Endothelial cell of umbilical vein (primary cell): ENCODE data around the gene FAM120A. TPM values are rescaled to one million over a fixed set of nuclear protein-coding genes. Genes with fewer than 3 reads are reported as not detected.

Experiments used
- BruUV-seq: library from RNA; stranded (reverse); fragments of 400-500 nt; replicated peaks from 2 replicates; lab custom pipeline; 2021; lab: Mats Ljungman, UMichigan
- CTCF ChIA-PET: fragments of 300-600, 350-600 bp; sonication (Branson Sonifier 250); formaldehyde crosslinking; loops from one replicate; lab custom pipeline; 2021; ENCODE audit warnings: antibody characterized with exemption, inconsistent platforms; lab: Charles Lee
- POLR2A ChIA-PET: fragments of 300-600, 350-600 bp; sonication (Branson Sonifier 250); formaldehyde crosslinking; loops from one replicate; lab custom pipeline; 2021; ENCODE audit warnings: antibody characterized with exemption, inconsistent platforms; lab: Charles Lee
- DNase-seq: peaks from one replicate; pipeline ENCODE4 v3.0.0-alpha.2; 2011; ENCODE audit warnings: low read depth, low spot score
- FAIRE-seq: peaks from 2 replicates; lab custom pipeline; 2011; peaks lifted over from hg19 to GRCh38; lab: Jason Lieb, UNC
- H2AFZ ChIP-seq: 2 replicates; pipeline ENCODE4 v1.6.0; 2012; ENCODE audit warnings: low read depth, low read length, control low read depth, inconsistent platforms
- H3K27ac ChIP-seq: 2 replicates; pipeline ENCODE4 v1.5.1; 2011; ENCODE audit warnings: low read depth, mild to moderate bottlenecking, control low read depth, low read length, moderate library complexity; ENCODE audit not compliant: insufficient read depth
- H3K27me3 ChIP-seq, 2 experiments: 2 replicates each; pipeline versions ENCODE4 v1.6.0 to v1.6.1; 2011; ENCODE audit warnings: low read length in 2 of 2, mixed read lengths in 1 of 2; ENCODE audit not compliant: control insufficient read depth in 2 of 2, insufficient read depth in 2 of 2
- H3K36me3 ChIP-seq, 2 experiments: 2 replicates in 1 of 2; 3 replicates in 1 of 2; pipeline ENCODE4 v1.5.1; 2011; ENCODE audit warnings: low read length in 2 of 2, mild to moderate bottlenecking in 1 of 2, moderate library complexity in 1 of 2; ENCODE audit not compliant: control insufficient read depth in 2 of 2, insufficient read depth in 2 of 2; ENCODE audit errors: extremely low read depth in 1 of 2
- H3K4me1 ChIP-seq: 3 replicates; pipeline ENCODE4 v1.5.1; 2011; ENCODE audit warnings: mild to moderate bottlenecking, low read length; ENCODE audit not compliant: control insufficient read depth, insufficient read depth; ENCODE audit errors: extremely low read depth
- H3K4me2 ChIP-seq: 2 replicates; pipeline ENCODE4 v1.6.1; 2011; ENCODE audit warnings: low read length, control low read depth, mixed read lengths; ENCODE audit not compliant: insufficient read depth
- H3K4me3 ChIP-seq, 3 experiments: fragments of 200-600 bp in 1 of 3; sonication (generic), shearing (Covaris generic) in 1 of 3; replicated peaks in 1 of 3; 2 replicates each; pipeline ENCODE4 v1.5.1; 2011 to 2016; ENCODE audit warnings: control low read depth in 3 of 3, low read length in 3 of 3, mild to moderate bottlenecking in 2 of 3, inconsistent platforms in 1 of 3, low read depth in 1 of 3, moderate library complexity in 1 of 3; ENCODE audit not compliant: insufficient read depth in 1 of 3
- H3K79me2 ChIP-seq: 2 replicates; pipeline ENCODE4 v1.6.0; 2012; ENCODE audit warnings: low read length, inconsistent platforms; ENCODE audit not compliant: control insufficient read depth, insufficient read depth
- H3K9ac ChIP-seq: replicated peaks from 2 replicates; pipeline ENCODE3; 2011; ENCODE audit warnings: low read length, control low read depth; ENCODE audit not compliant: insufficient read depth; ENCODE audit errors: extremely low read depth
- H3K9me1 ChIP-seq: replicated peaks from 3 replicates; pipeline ENCODE4 v1.6.0; 2011; ENCODE audit warnings: mild to moderate bottlenecking, low read length; ENCODE audit not compliant: control insufficient read depth, insufficient read depth; ENCODE audit errors: extremely low read depth
- H3K9me3 ChIP-seq: replicated peaks from 2 replicates; pipeline ENCODE4 v1.5.1; 2012; ENCODE audit warnings: low read length, inconsistent platforms; ENCODE audit not compliant: control insufficient read depth, insufficient read depth
- H4K20me1 ChIP-seq: replicated peaks from 2 replicates; pipeline ENCODE3; 2011; ENCODE audit warnings: mild to moderate bottlenecking, low read length; ENCODE audit not compliant: control insufficient read depth, insufficient read depth; ENCODE audit errors: extremely low read depth
- EZH2 ChIP-seq: IDR thresholded peaks from 2 replicates; pipeline ENCODE4 v1.6.1; 2012; ENCODE audit warnings: borderline replicate concordance, low read depth, mild to moderate bottlenecking, moderate library complexity, low read length, inconsistent platforms; ENCODE audit not compliant: severe bottlenecking
- FOS ChIP-seq: IDR thresholded peaks from 2 replicates; pipeline ENCODE4 v1.6.1; 2011; ENCODE audit warnings: mild to moderate bottlenecking, low read length, moderate library complexity, borderline replicate concordance; ENCODE audit not compliant: insufficient read depth
- GATA2 ChIP-seq: IDR thresholded peaks from 2 replicates; pipeline ENCODE4 v1.7.0; 2011; ENCODE audit warnings: low read depth, mild to moderate bottlenecking, moderate library complexity, mixed read lengths, low read length; ENCODE audit not compliant: insufficient read length, insufficient read depth
- JUN ChIP-seq: IDR thresholded peaks from 2 replicates; pipeline ENCODE4 v1.6.1; 2011; ENCODE audit warnings: borderline replicate concordance, low read depth; ENCODE audit not compliant: insufficient read length, insufficient read depth
- MYC ChIP-seq: IDR thresholded peaks from one replicate; pipeline ENCODE4 v1.6.1; 2011; ENCODE audit warnings: mild to moderate bottlenecking, low read depth, low read length
- POLR2A ChIP-seq: IDR thresholded peaks from 2 replicates; pipeline ENCODE4 v1.6.1; 2012; ENCODE audit warnings: low read depth, mild to moderate bottlenecking, control low read depth, low read length
- POLR2AphosphoS5 ChIP-seq: IDR thresholded peaks from 2 replicates; pipeline ENCODE4 v1.6.1; 2012; ENCODE audit warnings: low read depth, mild to moderate bottlenecking, control low read depth, low read length, moderate library complexity; ENCODE audit not compliant: insufficient read depth
- dilution Hi-C: fragments of 300-500 bp; cut with MboI; formaldehyde crosslinking; loops from one replicate; pipeline ENCODE4 v1.15.0; 2019; ENCODE audit warnings: low sequenced_read_pairs; ENCODE audit not compliant: extremely low pct_ligation_motif_present
- intact Hi-C: fragments of 100-400 bp; cut with micrococcal nuclease; formaldehyde crosslinking; loops from one replicate; pipeline ENCODE4 v1.10.0; 2022
- polyA plus RNA-seq, 4 experiments: library from polyadenylated mRNA; depleted of rRNA in 3 of 4; stranded (reverse) in 3 of 4; unstranded in 1 of 4; fragments of >200 nt; gene quantifications; 2 replicates each; pipeline versions ENCODE4 v1.2.1 to v1.2.3, GENCODE V29; 2011 to 2012; ENCODE audit warnings: missing spikeins in 1 of 4
- total RNA-seq: library from RNA; stranded (reverse); gene quantifications from 2 replicates; pipeline ENCODE4 v1.2.3, GENCODE V29; 2021
- TF ChIP-seq, protein P1 (sequence below): IDR thresholded peaks from 2 replicates; pipeline ENCODE4 v1.6.1; 2011; ENCODE audit not compliant: insufficient read depth, insufficient read length
- TF ChIP-seq, protein P2 (sequence below), 2 donors: IDR thresholded peaks; 1 replicate in 1 of 2; 2 replicates in 1 of 2; pipeline ENCODE4 v1.5.1; 2011; ENCODE audit warnings: low read length in 2 of 2, mild to moderate bottlenecking in 2 of 2, moderate library complexity in 2 of 2, control low read depth in 1 of 2, inconsistent platforms in 1 of 2, low read depth in 1 of 2; ENCODE audit not compliant: insufficient read depth in 1 of 2; ENCODE audit errors: extremely low read depth in 1 of 2

The FAM120A gene
- total and polyA plus RNA-seq, 2 donors (not counting 3 experiments of a cell fraction or from before 2014, with no cell fraction given) = 66.8 to 126 TPM

DNA sequence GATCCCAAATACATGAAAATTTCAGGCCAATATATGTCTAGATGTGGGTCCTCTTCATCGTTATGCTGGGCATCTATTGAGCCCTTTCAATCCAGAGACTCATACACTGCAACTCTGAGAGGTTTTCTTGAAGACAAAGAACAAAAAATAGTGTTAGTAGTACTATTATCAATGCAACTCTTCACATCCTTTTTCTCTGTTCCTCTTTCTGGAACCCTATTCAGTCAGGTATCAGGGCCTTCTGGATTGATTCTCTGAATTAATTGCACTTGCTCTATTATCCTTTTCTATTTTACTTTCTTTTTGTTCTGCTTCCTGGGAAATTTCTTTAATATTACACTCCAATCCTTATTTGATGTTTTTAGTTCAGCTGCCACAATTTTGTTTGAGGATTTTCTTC is 18.5 kb upstream of the FAM120A start:
- BruUV-seq = no TSS peak
- dilution Hi-C loops = no loop called here
- no peaks in the 10 kb centered on the region for H3K4me1 ChIP-seq
- FAIRE-seq (no peak), DNase-seq (no peak)
- ChIA-PET POLR2A (no interaction called here), CTCF (no interaction called here)
- no peak overlapping the region for H3K9ac ChIP-seq
- H2AFZ ChIP-seq = no peak overlapping the region
- H4K20me1 ChIP-seq = no peaks in the 10 kb centered on the region
- intact Hi-C loops = no loop called here
- no peaks in the 10 kb centered on the region for H3K79me2 ChIP-seq
- H3K36me3 ChIP-seq = no peaks in the 10 kb centered on the region
- no peaks in the 10 kb centered on the region for H3K9me3 ChIP-seq
- H3K4me2 ChIP-seq = no peak overlapping the region
- H3K27me3 ChIP-seq = peaks cover 0 to 2% of the 10 kb centered on the region in 2 experiments
- H3K9me1 ChIP-seq = no peaks in the 10 kb centered on the region
- no peak for TF ChIP-seq FOS
- TF ChIP-seq POLR2A = no peak
- no peak for TF ChIP-seq JUN
- TF ChIP-seq POLR2AphosphoS5 = no peak
- no peak overlapping the region for H3K4me3 ChIP-seq
- H3K27ac ChIP-seq = no peak overlapping the region

DNA sequence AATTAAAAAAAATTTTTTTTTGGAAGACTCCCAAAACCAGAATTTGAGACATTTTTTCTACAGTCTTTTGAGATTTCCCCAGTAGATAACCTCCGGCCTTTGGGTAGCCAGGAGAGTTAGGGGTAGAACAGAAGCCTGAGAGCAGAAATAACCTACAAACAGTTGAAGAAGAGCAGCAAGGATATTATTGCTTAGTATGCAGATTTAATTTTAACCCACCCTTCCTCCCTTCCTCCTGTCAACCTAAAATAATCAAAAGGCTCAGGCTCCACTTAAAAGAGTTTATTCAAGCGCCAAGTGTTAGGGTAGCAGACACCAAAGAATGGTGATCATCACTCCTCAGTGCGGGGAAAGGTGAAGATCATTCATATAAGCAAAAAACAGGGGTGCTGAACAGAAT is 17.4 kb upstream of the FAM120A start:
- FAIRE-seq (no peak), DNase-seq (no peak)
- H3K4me1 ChIP-seq = no peaks in the 10 kb centered on the region
- no peaks in the 10 kb centered on the region for H3K9me1 ChIP-seq
- H3K27ac ChIP-seq = no peak overlapping the region
- H4K20me1 ChIP-seq = no peaks in the 10 kb centered on the region
- BruUV-seq = no TSS peak
- TF ChIP-seq, protein P1, sequence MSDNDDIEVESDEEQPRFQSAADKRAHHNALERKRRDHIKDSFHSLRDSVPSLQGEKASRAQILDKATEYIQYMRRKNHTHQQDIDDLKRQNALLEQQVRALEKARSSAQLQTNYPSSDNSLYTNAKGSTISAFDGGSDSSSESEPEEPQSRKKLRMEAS = no peak
- TF ChIP-seq MYC = no peak
- TF ChIP-seq, protein P2, sequence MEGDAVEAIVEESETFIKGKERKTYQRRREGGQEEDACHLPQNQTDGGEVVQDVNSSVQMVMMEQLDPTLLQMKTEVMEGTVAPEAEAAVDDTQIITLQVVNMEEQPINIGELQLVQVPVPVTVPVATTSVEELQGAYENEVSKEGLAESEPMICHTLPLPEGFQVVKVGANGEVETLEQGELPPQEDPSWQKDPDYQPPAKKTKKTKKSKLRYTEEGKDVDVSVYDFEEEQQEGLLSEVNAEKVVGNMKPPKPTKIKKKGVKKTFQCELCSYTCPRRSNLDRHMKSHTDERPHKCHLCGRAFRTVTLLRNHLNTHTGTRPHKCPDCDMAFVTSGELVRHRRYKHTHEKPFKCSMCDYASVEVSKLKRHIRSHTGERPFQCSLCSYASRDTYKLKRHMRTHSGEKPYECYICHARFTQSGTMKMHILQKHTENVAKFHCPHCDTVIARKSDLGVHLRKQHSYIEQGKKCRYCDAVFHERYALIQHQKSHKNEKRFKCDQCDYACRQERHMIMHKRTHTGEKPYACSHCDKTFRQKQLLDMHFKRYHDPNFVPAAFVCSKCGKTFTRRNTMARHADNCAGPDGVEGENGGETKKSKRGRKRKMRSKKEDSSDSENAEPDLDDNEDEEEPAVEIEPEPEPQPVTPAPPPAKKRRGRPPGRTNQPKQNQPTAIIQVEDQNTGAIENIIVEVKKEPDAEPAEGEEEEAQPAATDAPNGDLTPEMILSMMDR (IDR thresholded peaks at IDR 0.05; ENCODE audit: extremely low read depth in 1 of 2, insufficient read depth in 1 of 2, low read depth in 1 of 2, low read length in 2 of 2) = no peak
- no peak for TF ChIP-seq GATA2
- no peak for TF ChIP-seq EZH2
- no peak for TF ChIP-seq POLR2A
- TF ChIP-seq JUN = no peak
- no peak for TF ChIP-seq POLR2AphosphoS5
- TF ChIP-seq FOS = no peak
- ChIA-PET POLR2A (no interaction called here), CTCF (no interaction called here)
- dilution Hi-C loops (no loop called here), intact Hi-C loops (no loop called here)
- H3K4me3 ChIP-seq = no peak overlapping the region
- H3K27me3 ChIP-seq = peaks cover 0 to 2% of the 10 kb centered on the region in 2 experiments
- no peaks in the 10 kb centered on the region for H3K9me3 ChIP-seq
- no peaks in the 10 kb centered on the region for H3K36me3 ChIP-seq
- H2AFZ ChIP-seq = no peak overlapping the region
- H3K9ac ChIP-seq = no peak overlapping the region
- no peaks in the 10 kb centered on the region for H3K79me2 ChIP-seq
- no peak overlapping the region for H3K4me2 ChIP-seq
